HT1080 (cell line): ENCODE results near the gene UBE2Z. TPM values are rescaled to one million over a fixed set of nuclear protein-coding genes. Genes with fewer than 3 reads are reported as not detected.

ENCODE experiments used
- DNase-seq: peaks from one replicate; pipeline ENCODE4 v3.0.0-alpha.2; 2015; ENCODE audit warnings: low read depth
- small RNA-seq: library from RNA; depleted of rRNA; stranded (forward); fragments of <200 nt; gene quantifications from one replicate; pipeline ENCODE3, GENCODE V24; 2014
- total RNA-seq: library from RNA; depleted of rRNA; stranded (reverse); fragments of >200 nt; shearing (Covaris generic); gene quantifications from 2 replicates; pipeline ENCODE4 v1.2.3, GENCODE V29; 2014; rRNA removed

The UBE2Z gene
- total RNA-seq, 1 experiment from 2014 or later = 123 TPM

DNA sequence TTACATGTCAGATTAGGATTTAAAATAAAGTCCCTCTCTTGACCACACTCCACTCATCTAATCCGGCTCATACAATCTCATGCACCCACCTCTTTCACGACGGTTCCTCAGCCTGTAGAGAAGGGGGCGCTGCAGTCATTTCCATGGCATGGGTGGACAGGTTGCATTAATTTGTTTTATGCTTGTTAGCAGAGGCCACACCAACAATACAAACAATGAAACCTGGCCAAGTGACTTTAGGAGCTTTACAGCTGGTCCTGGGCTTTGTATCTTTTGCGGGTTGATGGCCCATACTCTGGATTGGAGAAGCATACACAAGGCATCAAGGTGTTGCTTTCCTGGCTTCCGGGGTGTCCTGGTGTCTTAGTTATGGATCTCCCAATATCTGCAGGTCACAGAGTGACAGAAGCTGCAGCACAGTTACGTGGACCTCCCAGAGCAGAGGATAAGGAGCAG is 46.1 kb downstream of the UBE2Z start:
- DNase-seq = peak; percentile 44

DNA sequence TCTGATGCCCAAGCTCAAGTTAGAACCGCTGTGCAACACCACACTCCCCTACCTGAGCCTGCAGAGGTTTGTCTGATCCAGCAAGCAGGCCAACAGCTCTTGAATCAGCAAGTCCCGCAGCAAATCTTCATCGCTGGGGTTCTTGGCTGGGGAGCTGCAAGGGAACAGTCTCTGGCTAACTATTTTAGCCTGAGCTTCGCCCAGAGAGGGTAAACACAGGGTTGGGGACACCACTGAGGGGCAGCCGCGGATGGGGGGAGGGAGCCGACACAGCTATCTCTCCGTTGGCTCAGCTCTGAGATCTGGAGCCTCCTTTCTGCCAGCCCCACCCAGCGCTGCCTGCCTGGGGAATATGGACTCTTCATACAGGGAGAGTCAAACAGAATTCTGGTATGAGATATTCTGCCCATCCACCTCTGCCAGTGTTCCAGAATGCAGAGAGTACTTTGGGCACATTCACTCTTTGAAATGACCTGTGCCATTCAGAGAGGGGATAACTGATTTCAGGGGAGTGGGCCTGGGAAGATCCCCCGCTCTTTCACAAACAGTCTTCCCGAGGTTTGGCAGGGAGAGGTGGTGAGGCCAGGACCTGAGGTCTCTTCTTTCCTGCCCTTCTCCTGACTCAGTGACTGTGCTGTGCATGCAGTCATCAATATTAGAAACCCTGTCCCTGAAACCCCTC is 52.8 kb downstream of the UBE2Z start:
- no peak for DNase-seq

DNA sequence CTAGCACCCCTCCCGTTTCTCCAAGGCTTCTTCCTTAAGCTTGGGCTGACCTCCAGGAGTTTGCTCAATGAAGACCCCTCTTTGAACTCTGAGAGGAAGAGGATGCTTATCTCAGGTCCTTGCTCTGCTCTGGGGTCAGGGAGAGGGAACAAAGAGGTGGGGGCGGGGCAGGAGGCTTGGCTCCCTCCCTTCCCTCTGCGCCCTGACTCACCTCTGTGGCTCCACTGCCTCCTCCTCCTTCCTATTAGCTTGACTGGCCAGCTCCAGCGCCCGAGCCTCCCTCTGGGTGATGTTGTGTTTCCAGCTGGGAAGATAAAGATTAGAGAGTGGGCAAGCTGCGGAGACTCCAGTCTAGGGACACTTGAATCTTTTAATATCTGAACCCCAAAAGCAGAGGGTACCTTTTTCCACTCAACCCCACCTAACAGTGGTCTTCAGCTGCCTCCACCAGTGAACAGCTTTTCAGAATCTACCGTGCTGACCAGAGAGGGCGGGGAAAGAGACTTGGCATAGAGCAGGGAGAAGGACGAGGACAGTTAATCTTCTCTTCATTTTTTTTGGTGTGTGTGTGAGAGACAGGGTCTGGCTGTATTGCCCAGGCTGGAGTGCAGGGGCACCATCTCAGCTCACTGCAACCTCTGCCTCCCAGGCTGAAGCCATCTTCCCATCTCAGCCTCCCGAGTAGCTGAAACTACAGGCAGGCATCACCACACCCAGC is 53.5 kb downstream of the UBE2Z start:
- DNase-seq = peak; percentile 83

DNA sequence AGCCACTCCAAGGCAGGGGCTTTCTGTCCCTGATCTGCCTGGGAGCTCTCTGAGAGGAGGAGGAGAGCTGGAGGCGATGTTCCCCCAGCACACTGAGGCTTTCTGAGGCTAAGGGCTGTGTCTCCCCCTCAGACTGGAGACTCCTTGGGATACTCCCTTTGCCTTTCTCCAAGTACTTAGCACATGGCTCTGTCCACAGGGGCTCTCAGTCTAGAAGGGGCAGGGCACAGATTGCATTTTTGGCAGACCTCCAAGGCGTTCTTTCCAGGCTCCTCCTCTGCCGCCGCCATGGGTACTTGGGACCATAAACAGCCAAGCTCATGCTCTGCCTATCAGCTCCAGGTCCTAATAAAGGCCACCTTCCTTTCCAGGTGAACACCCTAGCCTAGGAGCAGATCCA is 62.0 kb downstream of the UBE2Z start:
- no peak for DNase-seq

DNA sequence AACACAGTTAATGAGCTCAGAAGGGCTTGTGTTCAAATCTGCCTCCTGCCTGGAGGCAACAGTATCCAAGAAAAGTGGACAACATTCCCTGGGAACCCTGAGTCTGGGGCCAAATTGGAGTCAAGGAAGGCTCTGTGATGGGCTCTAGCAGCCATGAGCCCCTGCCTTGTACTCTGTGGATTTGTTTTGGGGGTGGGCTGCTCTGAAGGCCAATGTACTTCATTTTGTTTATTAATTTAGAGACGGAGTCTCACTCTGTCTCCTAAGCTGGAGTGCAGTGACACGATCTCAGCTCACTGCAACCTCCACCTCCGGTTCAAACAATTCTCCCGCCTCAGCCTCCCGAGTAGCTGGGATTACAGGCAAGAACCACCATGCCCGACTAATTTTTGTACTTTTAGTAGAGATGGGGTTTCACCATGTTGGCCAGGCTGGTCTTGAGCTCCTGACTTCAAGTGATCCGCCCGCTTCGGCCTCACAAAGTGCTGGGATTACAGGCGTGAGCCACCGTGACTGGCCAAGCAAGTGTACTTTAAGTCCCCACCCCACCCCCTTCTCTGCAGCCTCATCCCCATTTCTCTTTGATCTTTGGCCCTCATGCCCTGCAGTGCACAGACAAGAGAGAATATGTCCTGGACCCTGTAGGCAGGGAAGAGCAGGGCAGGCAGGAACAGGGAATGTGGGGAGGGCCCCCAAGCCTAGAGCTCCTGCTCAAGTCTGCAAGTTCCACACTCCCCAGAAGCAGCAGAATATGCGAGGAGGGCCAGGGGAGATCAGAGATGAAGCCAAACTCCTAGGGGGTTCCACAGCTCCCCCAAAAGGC is 62.9 kb downstream of the UBE2Z start:
- no peak for DNase-seq

DNA sequence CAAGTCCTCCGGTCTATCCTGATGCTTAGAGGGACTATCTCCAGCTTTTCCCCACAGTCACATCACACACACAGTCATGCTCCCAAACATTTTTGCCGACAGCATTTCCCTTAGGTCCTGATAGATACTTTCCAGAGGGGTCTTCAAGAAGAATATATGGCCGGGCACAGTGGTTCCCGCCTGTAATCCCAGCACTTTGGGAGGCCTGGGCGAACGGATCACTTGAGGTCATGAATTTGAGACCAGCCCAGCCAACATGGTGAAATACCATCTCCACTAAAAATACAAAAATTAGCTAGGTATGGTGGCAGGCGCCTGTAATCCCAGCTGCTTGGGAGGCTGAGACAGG is 64.5 kb downstream of the UBE2Z start:
- no peak for DNase-seq

DNA sequence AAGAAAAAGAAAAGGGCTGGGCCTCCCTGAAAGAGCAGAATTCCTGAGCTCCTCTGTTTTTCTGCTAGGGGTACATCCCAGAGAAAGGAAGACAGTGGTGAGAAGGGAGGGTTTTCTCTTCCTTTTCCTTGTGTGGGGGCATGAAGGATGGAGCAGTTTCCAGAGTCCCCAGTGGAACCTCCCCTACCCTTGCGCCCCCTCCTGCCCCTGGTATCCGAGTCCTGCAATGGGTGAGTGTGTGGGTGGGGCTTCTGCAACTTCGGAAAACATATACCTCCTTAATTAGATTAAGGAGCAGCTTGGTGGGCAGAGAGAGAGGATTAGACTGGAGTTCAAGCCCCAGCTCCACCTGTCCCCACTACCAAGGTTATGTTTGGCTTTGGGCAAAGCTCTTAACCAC is 65.6 kb downstream of the UBE2Z start:
- no peak for DNase-seq

Small RNAs within 50 kb of the gene (small RNA-seq; reads per million reads assigned to genes)
- gene AC068531.1 = not detected
- gene RF00263 = not detected
- gene RF01210 = not detected
- 0.11 reads per million for gene RNU1-42P

Other genes starting within 250 kb of the UBE2Z start
- not detected in 2 replicates for gene PRAC1, start 185.9 kb upstream of the UBE2Z start, total RNA-seq
- gene PRAC2, start 185.2 kb upstream of the UBE2Z start, total RNA-seq = not detected in 2 replicates
- gene HOXB13, start 179.7 kb upstream of the UBE2Z start, total RNA-seq = 0.11 and 0.13 TPM in 2 replicates
- 0.21 and 1.0 TPM in 2 replicates for gene TTLL6, start 91.2 kb upstream of the UBE2Z start, total RNA-seq
- gene CALCOCO2, start 77.4 kb upstream of the UBE2Z start, total RNA-seq = 22.5 and 27.2 TPM in 2 replicates
- gene ATP5MC1, start 15.6 kb upstream of the UBE2Z start, total RNA-seq = 230 and 279 TPM in 2 replicates
- gene SNF8, start 36.4 kb downstream of the UBE2Z start, total RNA-seq = 124 and 127 TPM in 2 replicates
- gene GIP, start 60.2 kb downstream of the UBE2Z start, total RNA-seq = not detected in 2 replicates
- gene IGF2BP1, start 89.0 kb downstream of the UBE2Z start, total RNA-seq = 18.5 and 18.6 TPM in 2 replicates
- gene B4GALNT2, start 224.4 kb downstream of the UBE2Z start, total RNA-seq = not detected in 2 replicates